ENCODE measurements around the gene USP5.
"Not testable (repeated sequence)": the region's sequence is repeated elsewhere in the genome, so short reads cannot be mapped to it uniquely, and the experiment has no call there.

The USP5 gene

GRCh38 chr12:6908141-6908540, 56.2 kb downstream of the USP5 start:
- H3K27ac ChIP-seq (ENCODE audit: insufficient read depth in 1 of 2, low read depth in 1 of 2, low read length in 2 of 2, poor library complexity in 1 of 2, severe bottlenecking in 2 of 2); H3K9me3 ChIP-seq (ENCODE audit: control extremely low read depth in 1 of 5, control insufficient read depth in 4 of 5, insufficient read depth in 2 of 5, low read depth in 1 of 5, low read length in 4 of 5); DNase-seq; H3K4me3 ChIP-seq (ENCODE audit: control insufficient read depth in 1 of 7, extremely low read depth in 1 of 7, insufficient read depth in 4 of 7, low read depth in 2 of 7, low read length in 6 of 7); H3K27me3 ChIP-seq (replicated peaks in 2 of 5; ENCODE audit: control insufficient read depth in 4 of 5, insufficient read depth in 5 of 5, low read length in 4 of 5): not testable (repeated sequence)
- WGBS (ENCODE audit: insufficient coverage) = 96% methylated on average over 8 of the region's 11 CpGs
- H3K36me3 ChIP-seq (ENCODE audit: control insufficient read depth in 4 of 4, insufficient read depth in 4 of 4, low read length in 3 of 4) = peaks cover 0 to 13% (median 3%) of the 10 kb centered on the region in 4 experiments
- CTCF ChIA-PET = interaction anchor here (1.1 to 12.4 kb wide), 10 partner anchors 9 to 55 kb away, joined by 3 to 105 read pairs (median 4); partner anchors contain the start of genes SPSB2 and TPI1
- peaks cover 15 to 25% (median 24%) of the 10 kb centered on the region in 4 experiments for H3K4me1 ChIP-seq (ENCODE audit: control extremely low read depth in 1 of 4, control insufficient read depth in 4 of 4, insufficient read depth in 4 of 4, low read length in 3 of 4)
- POLR2A ChIA-PET = interaction anchor here (0.5 kb wide), 1 partner anchor 335 kb away, joined by 5 read pairs; no protein-coding TSS in a partner anchor

- Histone ChIP-seq H3K27ac (ENCODE audit: insufficient read depth in 1 of 2, low read depth in 1 of 2, low read length in 2 of 2, poor library complexity in 1 of 2, severe bottlenecking in 2 of 2) (no peak overlapping the region), H3K27me3 (replicated peaks in 2 of 5; ENCODE audit: control insufficient read depth in 4 of 5, insufficient read depth in 5 of 5, low read length in 4 of 5) (no peaks in the 10 kb centered on the region), H3K9me3 (ENCODE audit: control extremely low read depth in 1 of 5, control insufficient read depth in 4 of 5, insufficient read depth in 2 of 5, low read depth in 1 of 5, low read length in 4 of 5) (no peaks in the 10 kb centered on the region), H3K4me3 (ENCODE audit: control insufficient read depth in 1 of 7, extremely low read depth in 1 of 7, insufficient read depth in 4 of 7, low read depth in 2 of 7, low read length in 6 of 7) (no peak overlapping the region), H3K4me1 (ENCODE audit: control extremely low read depth in 1 of 4, control insufficient read depth in 4 of 4, insufficient read depth in 4 of 4, low read length in 3 of 4) (peaks cover 4 to 18% (median 15%) of the 10 kb centered on the region in 4 experiments), H3K36me3 (ENCODE audit: control insufficient read depth in 4 of 4, insufficient read depth in 4 of 4, low read length in 3 of 4) (peaks cover 0 to 13% (median 3%) of the 10 kb centered on the region in 4 experiments)
- DNase-seq = peak in 1 of 3 donors; percentile 39
- CTCF ChIA-PET = interaction anchor here (2.3 to 12.4 kb wide), 4 partner anchors 16 to 39 kb away, joined by 5 to 105 read pairs (median 22); partner anchors contain the start of genes SPSB2 and TPI1
- 100% methylated on average over 2 of the region's 4 CpGs for WGBS (ENCODE audit: insufficient coverage)
- POLR2A ChIA-PET = no interaction called here
Measured at GRCh38 chr12:6909421-6910145, 57.6 kb downstream of the USP5 start.

GRCh38 chr12:6912164-6912935, 60.4 kb downstream of the USP5 start:
- Histone ChIP-seq H3K4me1 (ENCODE audit: control extremely low read depth in 1 of 4, control insufficient read depth in 4 of 4, insufficient read depth in 4 of 4, low read length in 3 of 4) (peaks cover 0 to 19% (median 15%) of the 10 kb centered on the region in 4 experiments), H3K4me3 (ENCODE audit: control insufficient read depth in 1 of 7, extremely low read depth in 1 of 7, insufficient read depth in 4 of 7, low read depth in 2 of 7, low read length in 6 of 7) (no peak overlapping the region), H3K27ac (ENCODE audit: insufficient read depth in 1 of 2, low read depth in 1 of 2, low read length in 2 of 2, poor library complexity in 1 of 2, severe bottlenecking in 2 of 2) (no peak overlapping the region), H3K9me3 (ENCODE audit: control extremely low read depth in 1 of 5, control insufficient read depth in 4 of 5, insufficient read depth in 2 of 5, low read depth in 1 of 5, low read length in 4 of 5) (no peaks in the 10 kb centered on the region), H3K36me3 (ENCODE audit: control insufficient read depth in 4 of 4, insufficient read depth in 4 of 4, low read length in 3 of 4) (peaks cover 0 to 14% (median 5%) of the 10 kb centered on the region in 4 experiments), H3K27me3 (replicated peaks in 2 of 5; ENCODE audit: control insufficient read depth in 4 of 5, insufficient read depth in 5 of 5, low read length in 4 of 5) (peaks cover 0 to 2% (median 0%) of the 10 kb centered on the region in 5 experiments)
- ChIA-PET CTCF (interaction anchor here (0.9 to 12.4 kb wide), 6 partner anchors 9 to 52 kb away, joined by 3 to 105 read pairs (median 4); partner anchors contain the start of genes SPSB2 and TPI1), POLR2A (interaction anchor here (1.0 to 1.2 kb wide), 3 partner anchors 13 to 40 kb away, joined by 3 to 6 read pairs (median 3); no protein-coding TSS in a partner anchor)
- DNase-seq = no peak
- WGBS (ENCODE audit: insufficient coverage) = 95% methylated on average over 15 of the region's 15 CpGs

GRCh38 chr12:6914246-6914946, 62.4 kb downstream of the USP5 start, which contains the start of gene ENO2:
TSS of gene ENO2 (plus strand) at chr12:6914580. CDS start at chr12:6915833, 1,253 bp downstream.
- Histone ChIP-seq H3K27ac (ENCODE audit: insufficient read depth in 1 of 2, low read depth in 1 of 2, low read length in 2 of 2, poor library complexity in 1 of 2, severe bottlenecking in 2 of 2) (peak within 1 kb of the TSS in 1 of 2 experiments; percentile 34), H3K4me1 (ENCODE audit: control extremely low read depth in 1 of 4, control insufficient read depth in 4 of 4, insufficient read depth in 4 of 4, low read length in 3 of 4) (peaks cover 0 to 19% (median 15%) of the 10 kb centered on the region in 4 experiments), H3K27me3 (replicated peaks in 2 of 5; ENCODE audit: control insufficient read depth in 4 of 5, insufficient read depth in 5 of 5, low read length in 4 of 5) (peaks cover 0 to 2% (median 0%) of the 10 kb centered on the region in 5 experiments), H3K4me3 (ENCODE audit: control insufficient read depth in 1 of 7, extremely low read depth in 1 of 7, insufficient read depth in 4 of 7, low read depth in 2 of 7, low read length in 6 of 7) (peak within 1 kb of the TSS; percentile 39 to 88 (median 66)), H3K9me3 (ENCODE audit: control extremely low read depth in 1 of 5, control insufficient read depth in 4 of 5, insufficient read depth in 2 of 5, low read depth in 1 of 5, low read length in 4 of 5) (no peaks in the 10 kb centered on the region), H3K36me3 (ENCODE audit: control insufficient read depth in 4 of 4, insufficient read depth in 4 of 4, low read length in 3 of 4) (peaks cover 0 to 20% (median 5%) of the 10 kb centered on the region in 4 experiments)
- under 1% methylated on average over 48 of the region's 68 CpGs for WGBS (ENCODE audit: insufficient coverage)
- ChIA-PET CTCF (interaction anchor here (1.0 to 2.1 kb wide), 2 partner anchors 10 to 42 kb away, joined by 3 to 9 read pairs; no protein-coding TSS in a partner anchor), POLR2A (interaction anchor here (0.6 to 1.0 kb wide), 3 partner anchors 24 to 29 kb away, joined by 3 to 4 read pairs (median 4); partner anchors contain the start of genes C12orf57 and RNU7-1)
- peak; percentile 67 to 89 (median 80) for DNase-seq

- peak overlapping the region in 1 of 2 experiments; percentile 14 for H3K27ac ChIP-seq (ENCODE audit: insufficient read depth in 1 of 2, low read depth in 1 of 2, low read length in 2 of 2, poor library complexity in 1 of 2, severe bottlenecking in 2 of 2)
Measured at GRCh38 chr12:6914947-6915788, 63.2 kb downstream of the USP5 start.

More at GRCh38 chr12:6914947-6915788, 63.2 kb downstream of the USP5 start:
- ChIA-PET POLR2A (interaction anchor here (0.6 to 1.0 kb wide), 2 partner anchors 24 to 28 kb away, joined by 4 read pairs; partner anchors contain the start of genes C12orf57 and RNU7-1), CTCF (interaction anchor here (1.0 to 2.1 kb wide), 3 partner anchors 10 to 47 kb away, joined by 3 to 9 read pairs (median 4); no protein-coding TSS in a partner anchor)
- 20% methylated on average over 5 of the region's 29 CpGs for WGBS (ENCODE audit: insufficient coverage)
- H3K9me3 ChIP-seq (ENCODE audit: control extremely low read depth in 1 of 5, control insufficient read depth in 4 of 5, insufficient read depth in 2 of 5, low read depth in 1 of 5, low read length in 4 of 5) = no peaks in the 10 kb centered on the region
- no peak for DNase-seq
- H3K4me3 ChIP-seq (ENCODE audit: control insufficient read depth in 1 of 7, extremely low read depth in 1 of 7, insufficient read depth in 4 of 7, low read depth in 2 of 7, low read length in 6 of 7) = peak overlapping the region; percentile 39 to 88 (median 66)
- peaks cover 0 to 19% (median 17%) of the 10 kb centered on the region in 4 experiments for H3K4me1 ChIP-seq (ENCODE audit: control extremely low read depth in 1 of 4, control insufficient read depth in 4 of 4, insufficient read depth in 4 of 4, low read length in 3 of 4)
- H3K36me3 ChIP-seq (ENCODE audit: control insufficient read depth in 4 of 4, insufficient read depth in 4 of 4, low read length in 3 of 4) = peaks cover 0 to 25% (median 5%) of the 10 kb centered on the region in 4 experiments
- peaks cover 0 to 2% (median 0%) of the 10 kb centered on the region in 5 experiments for H3K27me3 ChIP-seq (replicated peaks in 2 of 5; ENCODE audit: control insufficient read depth in 4 of 5, insufficient read depth in 5 of 5, low read length in 4 of 5)
